ENCODE data around the gene C11orf86. TPM values are rescaled to one million over a fixed set of nuclear protein-coding genes. Genes with fewer than 3 reads are reported as not detected.

Gene C11orf86
- total and polyA plus RNA-seq, 4 experiments from 2014 or later = not detected

- Mint-ChIP-seq H3K4me3 (peak overlapping the region in 5 of 8 donors; percentile 30 to 87 (median 75)), H3K27ac (peak overlapping the region in 2 of 7 donors; percentile 42 to 66), H3K27me3 (peaks cover 19 to 35% of the 10 kb centered on the region in 2 donors), H3K9me3 (no peaks in the 10 kb centered on the region), H3K36me3 (no peaks in the 10 kb centered on the region), H3K4me1 (peaks cover 17 to 36% (median 25%) of the 10 kb centered on the region in 4 donors)
- peaks cover 27% of the 10 kb centered on the region for H3K27me3 ChIP-seq (ENCODE audit: insufficient read depth, low read length)
- no peaks in the 10 kb centered on the region for H3K9me3 ChIP-seq (ENCODE audit: control insufficient read depth in 1 of 2, low read length in 2 of 2)
- peak overlapping the region in 1 of 2 donors; percentile 11 for H3K4me3 ChIP-seq (ENCODE audit: low read length in 2 of 2)
- CTCF ChIA-PET (ENCODE audit: partially characterized antibody) = interaction anchor here (0.7 to 1.8 kb wide), 4 partner anchors 22 to 47 kb away, joined by 3 to 5 read pairs (median 3); no protein-coding TSS in a partner anchor
- no peaks in the 10 kb centered on the region for H3K36me3 ChIP-seq (ENCODE audit: insufficient read depth, low read length)
- H3K27ac ChIP-seq (ENCODE audit: low read depth, low read length) = no peak overlapping the region
- intact Hi-C loops (cut with micrococcal nuclease) = no loop called here
- no peak for DNase-seq
- POLR2A ChIA-PET (ENCODE audit: partially characterized antibody) = interaction anchor here (1.4 kb wide), 1 partner anchor 215 kb away, joined by 3 read pairs; no protein-coding TSS in a partner anchor
- H3K4me1 ChIP-seq (ENCODE audit: insufficient read depth, low read length) = peaks cover 32% of the 10 kb centered on the region
These were observed 49.9 kb downstream of the C11orf86 start for GRCh38 chr11:67024966-67025365.

DNA sequence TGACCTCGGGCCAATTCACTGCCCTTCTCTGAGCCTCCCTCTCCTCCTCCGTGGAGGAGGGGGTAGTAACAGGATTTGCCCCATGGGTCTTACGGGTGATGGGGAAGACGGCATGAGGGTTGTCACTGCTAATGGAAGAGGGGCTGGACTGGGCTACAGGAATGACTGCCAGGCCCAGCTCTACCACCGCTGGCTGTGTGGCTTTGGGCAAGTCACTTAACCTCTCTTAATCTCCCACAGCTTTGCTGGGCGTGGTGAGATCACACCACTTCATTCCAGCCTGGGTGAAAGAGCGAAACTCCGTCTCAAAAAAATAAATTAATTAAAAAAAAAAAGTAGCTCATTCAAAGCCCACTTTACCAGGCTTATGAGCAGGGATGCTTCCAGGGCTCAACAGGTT is 50.6 kb downstream of the C11orf86 start:
- H3K36me3 ChIP-seq (ENCODE audit: insufficient read depth, low read length) = no peaks in the 10 kb centered on the region
- POLR2A ChIA-PET (ENCODE audit: partially characterized antibody) = no interaction called here
- no peak overlapping the region for H3K4me3 ChIP-seq (ENCODE audit: low read length in 2 of 2)
- Mint-ChIP-seq H3K27ac (no peak overlapping the region), H3K4me3 (no peak overlapping the region), H3K9me3 (no peaks in the 10 kb centered on the region), H3K36me3 (no peaks in the 10 kb centered on the region), H3K27me3 (peaks cover 19 to 35% of the 10 kb centered on the region in 2 donors), H3K4me1 (peaks cover 17 to 36% (median 25%) of the 10 kb centered on the region in 4 donors)
- intact Hi-C loops (cut with micrococcal nuclease) = no loop called here
- H3K27ac ChIP-seq (ENCODE audit: low read depth, low read length) = no peak overlapping the region
- no peak for DNase-seq
- no peaks in the 10 kb centered on the region for H3K9me3 ChIP-seq (ENCODE audit: control insufficient read depth in 1 of 2, low read length in 2 of 2)
- H3K27me3 ChIP-seq (ENCODE audit: insufficient read depth, low read length) = peaks cover 27% of the 10 kb centered on the region
- CTCF ChIA-PET (ENCODE audit: partially characterized antibody) = interaction anchor here (0.7 to 1.8 kb wide), 4 partner anchors 21 to 46 kb away, joined by 3 to 5 read pairs (median 3); no protein-coding TSS in a partner anchor
- H3K4me1 ChIP-seq (ENCODE audit: insufficient read depth, low read length) = peaks cover 32% of the 10 kb centered on the region

Small RNAs within 50 kb of the gene (microRNA-seq; reads per million reads assigned to microRNA genes)
- not detected for gene MIR3163 (ENCODE audit: borderline microRNAs expressed, borderline number of aligned reads, borderline replicate concordance)

Other genes with a start within 250 kb of the C11orf86 start
- not detected for gene SPTBN2, start 246.1 kb upstream of the C11orf86 start, total RNA-seq
- not detected for gene SPTBN2, start 246.1 kb upstream of the C11orf86 start, polyA plus RNA-seq
- gene RCE1, start 131.9 kb upstream of the C11orf86 start, total RNA-seq = 10 to 100 TPM; 30.0 to 34.5 TPM
- gene RCE1, start 131.9 kb upstream of the C11orf86 start, polyA plus RNA-seq = 10 to 100 TPM; 23.3 to 31.3 TPM
- gene LRFN4, start 118.2 kb upstream of the C11orf86 start, total RNA-seq = 1 to 10 TPM; 5.1 to 5.3 TPM
- 1 to 10 TPM in 1 of 2 donors, under 1 TPM in 1; 0.42 to 2.9 TPM for gene LRFN4, start 118.2 kb upstream of the C11orf86 start, polyA plus RNA-seq
- gene PC, start 16.9 kb upstream of the C11orf86 start, total RNA-seq = 1 to 10 TPM; 7.6 to 7.7 TPM
- gene PC, start 16.9 kb upstream of the C11orf86 start, polyA plus RNA-seq = 1 to 10 TPM; 2.9 to 3.2 TPM
- not detected for gene SYT12, start 47.8 kb downstream of the C11orf86 start, total RNA-seq
- gene SYT12, start 47.8 kb downstream of the C11orf86 start, polyA plus RNA-seq = not detected
- gene RHOD, start 81.5 kb downstream of the C11orf86 start, total RNA-seq = under 1 TPM in 1 of 2 experiments, not detected in 1; 0.58 TPM
- gene RHOD, start 81.5 kb downstream of the C11orf86 start, polyA plus RNA-seq = under 1 TPM in 1 of 2 donors, not detected in 1; 0.79 TPM
- gene KDM2A, start 144.0 kb downstream of the C11orf86 start, total RNA-seq = 100 to 1,000 TPM; 193 to 200 TPM
- gene KDM2A, start 144.0 kb downstream of the C11orf86 start, polyA plus RNA-seq = 10 to 100 TPM; 14.0 to 17.3 TPM